GM18507 (cell line): ENCODE data around the gene TBL1X.

ENCODE experiments used
- DNase-seq: peaks from one replicate; pipeline ENCODE4 v3.0.0; 2011; ENCODE audit warnings: low read depth; ENCODE audit not compliant: insufficient read length; ENCODE audit errors: extremely low spot score
- FAIRE-seq: peaks from 2 replicates; lab custom pipeline; 2011; peaks lifted over from hg19 to GRCh38; lab: Jason Lieb, UNC

Gene TBL1X

GRCh38 chrX:9489234-9489633 is 24.4 kb downstream of the TBL1X start:
- no peak for FAIRE-seq
- no peak for DNase-seq

DNA sequence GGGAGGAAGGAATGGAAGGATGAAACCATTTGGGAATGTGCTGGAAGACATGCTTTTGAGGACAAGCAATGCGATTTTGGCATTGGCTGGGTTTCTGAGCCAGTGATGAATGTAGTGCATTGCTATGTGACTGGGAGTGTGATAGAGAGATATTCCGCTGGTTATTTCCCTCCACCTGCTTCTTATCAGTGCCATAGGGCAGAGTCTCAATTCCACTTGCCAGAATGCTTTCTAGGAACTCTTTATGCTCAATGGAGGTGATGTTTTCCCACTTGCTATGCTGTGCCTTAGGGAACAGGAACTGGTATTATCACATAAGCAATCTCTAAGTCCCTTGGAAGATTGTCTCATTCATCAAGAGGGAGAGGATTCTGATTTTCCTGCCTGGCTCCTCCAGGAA is 28.0 kb downstream of the TBL1X start:
- DNase-seq (no peak), FAIRE-seq (no peak)

- FAIRE-seq (no peak), DNase-seq (no peak)
Measured at GRCh38 chrX:9493936-9494335, 29.1 kb downstream of the TBL1X start.

GRCh38 chrX:9494771-9495170 is 29.9 kb downstream of the TBL1X start:
- DNase-seq (no peak), FAIRE-seq (no peak)

DNA sequence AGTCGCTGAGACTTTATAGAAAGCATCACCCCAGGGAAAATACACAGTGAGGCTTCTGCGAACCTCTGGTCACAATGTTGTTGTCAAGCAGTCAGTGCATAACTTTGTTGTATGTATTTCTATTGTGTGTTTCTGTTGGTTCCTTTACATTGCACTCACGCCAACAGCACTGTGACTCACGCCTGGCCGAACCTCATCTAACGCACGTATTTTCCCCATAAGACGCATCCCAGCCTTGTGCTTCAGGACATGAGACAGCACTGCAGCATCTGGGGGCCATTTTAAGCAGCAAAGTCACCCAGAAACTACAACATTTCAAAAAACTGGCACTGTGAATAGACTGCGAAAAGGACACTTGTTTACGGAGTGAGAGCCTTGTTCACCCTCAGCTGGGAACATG is 30.6 kb downstream of the TBL1X start:
- peak; percentile 47 for FAIRE-seq

DNA sequence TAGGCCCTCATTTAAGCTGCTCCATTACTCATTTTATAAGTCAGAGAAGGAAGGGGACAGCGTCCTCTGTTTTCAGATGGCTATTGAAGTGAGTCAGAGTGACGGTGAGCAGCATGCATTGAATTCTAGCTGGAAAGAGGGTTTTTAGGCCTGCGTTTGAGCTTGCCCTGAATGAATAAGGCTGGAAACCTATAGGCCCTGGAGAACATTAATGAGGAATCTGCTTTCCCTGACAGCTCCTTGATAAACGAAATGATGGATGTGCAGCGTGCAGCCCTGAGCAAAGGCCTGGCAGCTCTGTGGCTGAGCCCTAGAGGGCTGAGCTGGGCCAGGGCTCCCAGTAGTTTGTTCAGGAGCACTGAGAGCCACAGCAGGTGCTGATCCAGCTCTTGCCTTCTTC is 33.4 kb downstream of the TBL1X start:
- no peak for DNase-seq
- FAIRE-seq = no peak

More for the DNA sequence above, 30.6 kb downstream of the TBL1X start:
- DNase-seq = no peak

GRCh38 chrX:9500584-9500983 is 35.7 kb downstream of the TBL1X start:
- FAIRE-seq (peak; percentile 31), DNase-seq (no peak)

DNA sequence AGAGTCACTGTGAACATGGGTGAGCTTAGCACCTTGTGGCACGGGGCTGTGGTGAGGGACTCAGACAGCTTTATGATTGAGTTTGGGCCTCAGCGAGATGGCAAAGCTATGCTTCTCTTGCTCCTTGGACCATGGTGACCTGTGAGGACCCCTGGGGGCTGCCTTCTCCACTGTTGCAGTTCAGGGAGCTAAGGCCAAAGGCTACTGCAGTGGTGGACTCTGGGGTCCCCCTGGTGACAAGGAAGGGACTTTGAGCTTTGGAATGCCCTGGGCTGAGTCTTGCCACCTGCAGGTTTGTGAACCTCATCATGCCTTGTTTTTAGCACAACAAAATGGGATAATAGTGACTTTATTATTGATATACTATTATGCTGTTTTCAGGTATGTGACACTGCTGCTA is 36.5 kb downstream of the TBL1X start:
- DNase-seq (no peak), FAIRE-seq (no peak)

DNA sequence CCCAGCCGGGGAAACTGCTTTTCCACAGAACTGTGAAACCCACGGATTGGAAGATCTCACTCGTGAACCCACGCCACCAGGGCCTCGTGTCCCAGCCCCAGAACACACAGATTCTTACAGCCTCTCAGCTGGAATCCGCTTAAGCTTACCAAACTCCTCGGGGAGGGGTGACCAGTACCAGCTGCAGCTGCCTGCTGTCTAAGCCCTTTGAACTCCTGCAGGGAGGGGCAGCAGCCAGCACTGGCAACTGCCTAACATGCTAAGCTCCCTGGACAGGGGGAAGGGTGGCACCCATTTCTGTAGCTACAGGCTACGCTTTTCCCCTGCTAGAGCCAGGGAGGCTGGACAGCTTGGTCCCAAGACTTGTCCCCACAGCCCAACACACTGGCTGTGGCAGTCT is 38.4 kb downstream of the TBL1X start:
- FAIRE-seq (no peak), DNase-seq (no peak)

DNA sequence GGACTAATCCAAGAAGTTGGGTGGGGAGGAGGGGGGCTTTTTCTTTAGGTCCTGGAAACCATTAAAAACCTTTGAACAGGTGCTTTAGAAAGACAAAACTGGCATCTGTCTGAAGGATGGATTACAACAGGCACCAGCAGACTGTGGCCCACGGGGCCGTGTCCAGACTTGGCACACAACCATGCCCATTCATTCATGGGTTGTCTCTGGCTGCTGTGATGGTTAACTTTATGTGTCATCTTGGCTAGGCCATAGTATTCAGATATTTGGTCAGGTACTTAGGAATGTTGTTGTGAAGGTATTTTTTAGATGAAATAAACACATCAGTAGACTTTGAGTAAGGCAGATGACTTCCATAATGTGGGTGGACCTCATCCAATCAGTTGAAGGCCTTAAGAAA is 45.5 kb downstream of the TBL1X start:
- no peak for FAIRE-seq
- DNase-seq = no peak

DNA sequence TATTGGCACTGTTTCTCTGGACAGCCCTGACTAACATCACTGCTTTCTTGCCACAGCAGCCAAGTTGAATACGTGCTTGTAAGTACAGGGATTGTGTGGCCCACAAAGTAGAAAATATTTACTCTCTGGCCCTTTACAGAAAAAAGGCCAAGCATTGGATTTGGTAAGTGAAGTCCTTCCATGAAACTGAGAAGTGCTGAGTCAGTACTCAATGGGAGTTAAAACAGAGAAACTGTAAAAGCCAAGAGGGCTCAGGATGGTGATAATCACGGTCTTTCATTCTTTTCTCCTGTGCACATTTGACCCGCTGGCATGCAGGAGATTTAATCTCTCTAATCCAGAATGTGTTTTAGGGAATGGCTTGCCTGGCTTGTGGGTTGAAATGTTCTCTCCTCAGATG is 46.1 kb downstream of the TBL1X start:
- no peak for FAIRE-seq
- DNase-seq = no peak

- DNase-seq (no peak), FAIRE-seq (peak; percentile 26)
Measured at GRCh38 chrX:9515489-9515888, 50.6 kb downstream of the TBL1X start.

DNA sequence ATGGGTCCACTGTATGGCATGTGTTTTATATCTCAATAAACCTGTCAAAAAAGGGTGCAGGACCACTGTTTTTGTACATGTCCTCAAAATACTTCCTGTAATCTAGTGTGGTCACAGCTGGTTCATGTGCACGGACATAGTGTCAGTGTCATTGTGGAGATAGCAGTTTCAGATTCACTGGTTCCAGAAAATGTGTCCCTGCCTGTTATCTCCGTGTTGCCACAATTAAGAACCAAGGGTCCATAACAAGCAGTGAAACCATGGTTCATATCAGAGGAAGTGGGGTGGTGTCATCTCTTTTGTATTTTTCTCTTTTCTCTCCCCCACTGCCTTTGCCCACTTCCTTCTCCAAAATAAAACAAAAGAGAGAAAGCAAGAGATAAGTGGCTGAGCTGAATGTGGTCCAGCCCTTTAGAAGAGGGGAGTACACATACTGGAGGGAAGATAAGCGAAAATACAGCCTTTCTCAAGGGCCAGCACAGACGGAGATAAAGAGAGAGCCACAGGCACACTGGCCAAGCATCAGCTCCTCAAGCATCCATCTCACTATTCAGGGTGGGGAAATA is 51.2 kb downstream of the TBL1X start:
- no peak for DNase-seq
- peak; percentile 49 for FAIRE-seq

- DNase-seq (no peak), FAIRE-seq (no peak)
Measured at GRCh38 chrX:9516635-9517034, 51.8 kb downstream of the TBL1X start.

GRCh38 chrX:9518051-9518450 is 53.2 kb downstream of the TBL1X start:
- FAIRE-seq (no peak), DNase-seq (no peak)

- no peak for DNase-seq
- FAIRE-seq = no peak
Measured at GRCh38 chrX:9518889-9519288, 54.0 kb downstream of the TBL1X start.

DNA sequence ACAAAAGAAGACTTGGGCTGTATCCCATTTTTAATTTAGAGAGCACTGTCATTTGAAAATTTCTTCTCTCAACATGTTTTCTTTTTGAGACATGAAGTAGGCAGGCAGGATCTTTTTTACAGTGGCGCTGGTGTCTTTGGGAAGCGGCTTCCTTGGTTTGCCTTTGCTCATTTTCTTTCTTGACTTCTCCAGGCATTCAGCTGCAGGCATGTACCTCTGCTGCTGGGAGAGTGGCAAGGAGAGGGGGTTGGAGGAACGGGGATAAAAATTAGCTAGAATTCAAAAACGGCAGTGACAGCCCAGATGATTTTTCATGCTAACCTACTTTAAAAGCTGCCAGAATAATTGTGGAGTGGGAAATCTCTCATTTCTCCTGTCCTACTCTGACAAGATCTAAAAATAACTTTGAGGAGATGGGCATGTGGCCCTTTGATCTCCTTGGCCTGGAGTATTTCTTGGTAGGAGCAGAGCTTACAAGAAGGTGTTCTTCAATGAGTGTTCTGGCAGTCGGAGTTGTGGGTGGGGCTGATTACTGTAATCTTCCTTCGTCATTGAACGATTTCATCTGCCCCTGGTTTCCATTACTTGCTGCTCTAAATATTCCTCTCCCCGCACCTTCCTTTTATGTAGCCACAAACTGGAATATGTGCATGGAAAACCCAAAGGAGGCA is 54.8 kb downstream of the TBL1X start:
- FAIRE-seq = no peak
- no peak for DNase-seq

DNA sequence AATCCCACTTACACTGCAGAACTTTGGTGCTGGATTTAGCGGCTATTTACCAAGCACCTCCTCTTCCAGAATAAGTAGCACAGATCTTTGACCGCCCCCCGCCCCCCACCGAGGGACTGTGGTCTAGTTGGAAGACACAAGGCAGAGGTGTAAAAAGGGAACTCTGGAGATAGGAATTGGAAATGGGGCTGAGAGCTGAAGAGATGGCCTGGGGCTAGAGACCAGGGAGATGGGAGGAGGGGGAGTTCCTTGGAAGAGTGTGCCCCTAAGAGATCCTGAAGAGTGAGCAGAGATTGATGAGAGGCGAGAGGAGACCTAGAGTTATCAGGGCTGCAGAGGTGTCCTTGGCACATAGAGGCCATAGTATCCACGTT is 55.3 kb downstream of the TBL1X start:
- DNase-seq (no peak), FAIRE-seq (no peak)

GRCh38 chrX:9522378-9523155 is 57.7 kb downstream of the TBL1X start:
- FAIRE-seq (no peak), DNase-seq (no peak)

GRCh38 chrX:9525511-9526248 is 60.8 kb downstream of the TBL1X start:
- DNase-seq = no peak
- FAIRE-seq = peak; percentile 73
